Measurements from ENCODE around the gene PADI2. TPM values are rescaled to one million over a fixed set of nuclear protein-coding genes. Genes with fewer than 3 reads are reported as not detected.

The PADI2 gene
- total and polyA plus RNA-seq, 2 of the 8 experiments (the other 6 are each of a cell fraction or from before 2014, with no cell fraction given) = 1.6 to 7.5 TPM

- TF ChIP-seq JUN (IDR thresholded peaks at IDR 0.05; ENCODE audit: low read depth, low read length) = no peak
- TF ChIP-seq RXRA (IDR thresholded peaks at IDR 0.05; ENCODE audit: insufficient read depth, low read depth, low read length) = no peak
- TF ChIP-seq NRF1 (IDR thresholded peaks at IDR 0.05; ENCODE audit: low read depth, low read length) = no peak
- TF ChIP-seq BCL11A (IDR thresholded peaks at IDR 0.05; ENCODE audit: low read depth in 2 of 2, low read length in 2 of 2) = no peak
- no peak for TF ChIP-seq YY1 (IDR thresholded peaks at IDR 0.05; ENCODE audit: low read depth, low read length)
Observed at GRCh38 chr1:17060306-17060749, 58.9 kb downstream of the PADI2 start (continued).
